GM19025 (cell line): ENCODE data around the gene DCUN1D1.

Experiments used
- ATAC-seq: cut with Tn5 transposase; IDR thresholded peaks from one replicate; pipeline ENCODE4 v1.9.1; 2021; ENCODE audit warnings: mild to moderate bottlenecking, low read depth, moderate library complexity; ENCODE audit not compliant: unreplicated experiment

Gene DCUN1D1

DNA sequence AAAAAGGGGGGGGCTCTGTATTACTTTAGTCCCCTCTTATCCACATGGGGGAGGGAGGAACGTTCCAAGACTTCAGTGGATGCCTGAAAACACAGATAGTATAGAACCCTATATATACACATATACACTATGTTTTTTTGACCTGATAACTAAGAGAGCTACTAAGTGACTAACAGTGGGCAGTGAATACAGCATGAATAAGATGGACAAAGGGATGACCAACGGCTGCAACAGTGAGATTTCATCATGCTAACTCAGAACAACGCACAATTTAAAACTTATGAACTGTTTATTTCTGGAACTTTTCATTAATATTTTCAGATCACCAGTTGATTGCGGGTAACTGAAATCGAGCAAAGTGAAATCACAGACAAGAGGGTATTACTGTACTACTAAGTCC, 7.3 kb downstream of the DCUN1D1 start:
- no peak for ATAC-seq

DNA sequence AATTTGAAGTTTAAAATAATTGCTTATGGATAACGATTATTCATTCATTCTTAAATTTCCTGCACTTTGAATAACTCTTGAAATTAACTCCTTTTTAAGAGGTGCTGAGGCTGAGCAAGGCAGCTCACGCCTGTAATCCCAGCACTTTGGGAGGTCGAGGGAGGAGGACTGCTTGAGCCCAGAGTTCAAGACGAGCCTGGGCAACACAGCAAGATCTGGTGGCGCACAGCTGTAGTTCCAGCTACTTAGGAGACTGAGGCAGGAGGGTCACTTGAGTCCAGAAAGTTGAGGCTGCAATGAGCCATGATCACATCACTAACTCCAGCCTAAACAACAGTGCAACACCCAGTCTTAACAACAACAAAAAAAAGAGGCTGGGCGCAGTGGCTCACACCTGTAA, 8.0 kb downstream of the DCUN1D1 start:
- no peak for ATAC-seq

DNA sequence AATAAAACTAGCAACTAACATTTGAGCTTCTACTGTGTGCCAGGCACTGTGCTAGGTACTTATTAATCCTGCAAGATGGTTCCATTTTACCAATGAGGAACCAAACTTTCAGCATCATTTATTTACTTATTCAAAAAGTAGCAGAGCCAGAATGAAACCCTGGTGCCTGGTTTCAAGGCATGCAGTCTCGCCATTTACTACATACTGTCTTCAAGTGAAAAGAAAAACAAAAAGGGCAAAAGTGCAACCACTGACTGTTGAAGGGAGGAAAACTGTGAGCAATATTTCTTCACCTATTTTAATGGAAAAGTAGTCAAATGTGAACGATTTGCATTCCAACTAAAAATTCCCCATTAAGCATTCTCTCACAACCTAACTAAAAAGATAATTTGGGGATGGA, 8.7 kb downstream of the DCUN1D1 start:
- ATAC-seq = peak; percentile 50

DNA sequence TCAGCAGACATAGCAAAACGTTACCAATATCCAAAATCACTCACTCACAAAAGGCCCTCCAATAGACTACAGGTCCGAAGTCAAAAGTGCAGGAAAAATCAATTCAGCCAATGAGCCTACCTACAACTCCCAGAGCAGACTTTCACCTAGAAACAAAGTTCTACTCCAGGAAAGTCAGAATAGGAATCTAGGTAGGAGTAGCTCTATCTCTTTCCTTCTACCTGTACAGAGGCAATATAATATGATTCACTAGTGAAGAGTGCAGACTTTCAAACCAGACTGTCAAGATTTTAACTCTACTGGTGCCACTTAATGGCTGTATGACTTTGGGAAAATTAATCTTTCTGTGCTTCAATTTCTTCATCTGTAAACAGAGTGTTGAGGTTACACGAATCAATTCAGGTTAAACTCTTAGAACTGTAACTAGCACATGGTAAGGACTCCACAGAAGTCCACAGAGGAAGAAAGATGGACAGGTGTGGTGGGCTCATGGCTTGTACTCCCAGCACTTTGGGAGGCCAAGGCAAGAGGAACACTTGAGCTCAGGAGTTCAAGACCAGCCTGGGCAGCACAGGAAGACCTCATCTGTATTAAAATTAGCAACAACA, 9.4 kb downstream of the DCUN1D1 start:
- ATAC-seq = no peak

DNA sequence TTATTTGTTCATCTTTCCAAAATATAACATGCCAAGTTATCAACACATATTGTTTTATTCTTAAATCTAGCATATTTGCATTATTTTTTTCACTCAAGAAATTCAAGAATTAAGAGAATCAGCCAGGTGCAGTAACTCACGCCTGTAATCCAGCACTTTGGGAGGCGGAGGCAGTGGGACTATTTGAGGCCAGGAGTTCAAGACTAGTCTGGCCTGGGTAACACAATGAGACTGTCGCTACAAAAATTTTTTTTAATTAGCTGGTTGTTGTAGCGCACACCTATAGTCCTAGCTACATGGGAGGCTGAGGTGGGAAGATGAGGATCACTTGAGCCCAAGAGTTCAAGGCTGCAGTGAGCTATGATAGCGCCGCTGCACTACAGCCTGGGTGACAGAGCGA, 10.5 kb downstream of the DCUN1D1 start:
- no peak for ATAC-seq

DNA sequence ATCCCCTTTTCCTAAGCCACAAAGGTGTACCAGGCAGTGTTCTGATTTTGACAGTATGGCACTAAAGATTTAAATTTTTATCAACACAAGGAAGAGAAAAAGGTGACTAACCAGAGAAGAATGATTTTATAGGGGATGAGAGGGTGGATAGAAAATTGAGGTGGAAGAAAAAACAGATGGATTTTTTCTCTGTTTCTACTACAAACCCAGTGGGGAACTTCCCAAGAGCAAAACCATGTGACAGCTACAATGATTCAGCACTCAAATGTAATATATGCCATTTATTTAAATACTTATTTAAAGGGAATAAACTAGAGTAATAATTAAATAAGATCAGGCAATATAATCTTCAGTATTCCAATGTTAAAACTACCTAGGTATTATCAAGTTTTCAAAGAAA, 11.1 kb downstream of the DCUN1D1 start:
- ATAC-seq = no peak

DNA sequence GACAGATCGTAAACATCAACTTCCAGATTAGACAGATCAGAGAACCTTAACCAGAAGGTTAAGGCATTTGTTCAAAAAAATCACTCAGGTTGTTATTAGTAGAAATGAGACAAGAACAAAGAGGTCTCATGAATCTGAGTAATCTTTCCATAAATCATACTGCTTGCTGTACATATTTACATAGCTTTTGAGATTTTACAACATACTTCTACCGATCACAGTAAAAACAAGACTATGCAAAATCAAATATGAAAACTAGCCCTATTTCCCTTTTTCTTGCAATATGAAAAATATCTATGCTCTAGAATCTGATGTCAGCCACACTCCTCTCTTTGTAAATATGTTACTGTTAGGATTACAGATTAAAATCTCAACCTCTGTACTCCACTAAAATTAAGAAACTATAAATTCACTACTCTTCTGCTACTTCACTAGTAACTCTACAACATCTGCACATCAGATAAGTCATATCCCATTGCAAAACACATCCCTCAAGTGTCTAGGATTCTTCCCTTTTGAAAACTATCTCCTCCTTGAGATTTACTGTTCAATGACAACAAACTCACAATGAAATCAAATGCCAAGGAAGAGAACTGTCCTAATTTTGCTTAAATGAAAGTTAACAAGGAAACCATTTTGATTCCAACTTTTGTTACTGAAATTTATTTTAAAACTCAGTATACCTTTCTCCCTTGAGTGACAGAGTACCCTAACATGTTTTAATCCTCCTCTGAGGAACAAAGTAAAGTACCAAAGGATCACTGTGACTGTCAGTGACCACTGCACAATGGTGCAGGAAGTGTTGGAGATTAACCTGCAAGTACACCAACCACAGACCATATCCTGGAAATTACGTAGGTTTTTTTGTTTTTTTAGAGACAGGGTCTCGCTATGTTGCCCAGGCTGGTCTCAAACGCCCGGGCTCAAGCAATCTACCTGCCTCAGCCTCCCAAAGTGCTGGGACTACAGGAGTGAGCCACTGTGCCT, 12.8 kb downstream of the DCUN1D1 start:
- ATAC-seq = peak; percentile 51

DNA sequence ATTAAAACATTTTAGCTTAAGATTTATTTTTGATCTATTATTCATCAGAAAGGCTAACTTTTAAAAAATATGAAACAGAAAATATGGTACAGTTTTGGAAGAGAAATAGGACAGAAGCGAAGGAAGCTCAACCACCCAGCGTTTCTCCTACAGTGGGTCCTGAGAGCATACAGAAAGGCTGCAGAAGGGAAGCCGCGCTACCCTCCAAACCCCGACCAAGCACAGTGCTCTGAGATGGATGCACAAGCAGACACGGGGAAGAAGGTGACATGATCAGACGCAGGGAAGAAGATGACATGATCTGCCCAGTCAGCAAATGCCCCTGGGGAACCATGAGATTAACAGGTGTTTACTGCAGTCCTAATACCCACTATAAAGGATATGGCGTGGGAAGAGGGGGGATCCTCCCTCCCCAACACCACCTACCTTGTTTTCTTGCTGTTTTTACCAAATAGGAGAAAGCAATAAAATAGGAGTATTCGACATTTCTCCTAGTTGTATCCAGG, 14.4 kb downstream of the DCUN1D1 start:
- no peak for ATAC-seq

DNA sequence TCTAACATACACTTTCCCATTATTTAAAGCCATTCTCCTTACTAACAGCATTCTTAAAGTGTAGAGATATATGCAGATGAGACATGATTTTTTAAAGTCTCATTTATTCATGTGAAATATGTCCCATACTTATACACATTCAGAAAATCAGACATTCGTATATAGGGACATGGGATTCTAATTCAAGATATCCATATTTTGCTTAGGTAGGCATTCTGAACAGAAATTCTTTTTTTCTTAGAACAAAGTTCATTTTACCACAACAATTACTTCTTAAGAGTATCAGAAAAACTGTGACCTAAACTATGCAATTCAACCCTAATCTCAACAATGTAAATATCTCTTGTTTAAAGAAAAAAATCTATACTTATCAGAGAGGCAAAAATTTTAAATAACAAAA, 16.2 kb downstream of the DCUN1D1 start:
- ATAC-seq = no peak

DNA sequence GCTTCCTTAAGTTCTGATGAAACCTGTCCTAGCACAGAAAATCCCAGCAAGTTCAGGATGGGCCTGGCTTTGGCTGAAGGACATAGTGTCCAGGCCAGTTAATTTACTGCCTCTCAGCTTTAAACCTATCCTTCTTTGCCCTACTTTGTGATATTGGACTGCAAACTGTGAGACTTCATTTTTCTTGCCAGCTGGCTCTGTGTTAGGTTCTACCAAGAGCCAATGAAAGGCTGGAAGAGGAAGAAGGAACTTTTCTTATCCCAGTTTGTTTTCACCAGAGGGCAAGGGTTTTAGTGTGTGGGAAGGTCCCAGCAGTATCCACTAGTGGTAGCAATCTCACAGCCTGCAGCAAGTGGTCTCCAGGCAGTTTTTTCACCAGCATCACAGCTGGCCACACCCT, 18.2 kb downstream of the DCUN1D1 start:
- no peak for ATAC-seq

DNA sequence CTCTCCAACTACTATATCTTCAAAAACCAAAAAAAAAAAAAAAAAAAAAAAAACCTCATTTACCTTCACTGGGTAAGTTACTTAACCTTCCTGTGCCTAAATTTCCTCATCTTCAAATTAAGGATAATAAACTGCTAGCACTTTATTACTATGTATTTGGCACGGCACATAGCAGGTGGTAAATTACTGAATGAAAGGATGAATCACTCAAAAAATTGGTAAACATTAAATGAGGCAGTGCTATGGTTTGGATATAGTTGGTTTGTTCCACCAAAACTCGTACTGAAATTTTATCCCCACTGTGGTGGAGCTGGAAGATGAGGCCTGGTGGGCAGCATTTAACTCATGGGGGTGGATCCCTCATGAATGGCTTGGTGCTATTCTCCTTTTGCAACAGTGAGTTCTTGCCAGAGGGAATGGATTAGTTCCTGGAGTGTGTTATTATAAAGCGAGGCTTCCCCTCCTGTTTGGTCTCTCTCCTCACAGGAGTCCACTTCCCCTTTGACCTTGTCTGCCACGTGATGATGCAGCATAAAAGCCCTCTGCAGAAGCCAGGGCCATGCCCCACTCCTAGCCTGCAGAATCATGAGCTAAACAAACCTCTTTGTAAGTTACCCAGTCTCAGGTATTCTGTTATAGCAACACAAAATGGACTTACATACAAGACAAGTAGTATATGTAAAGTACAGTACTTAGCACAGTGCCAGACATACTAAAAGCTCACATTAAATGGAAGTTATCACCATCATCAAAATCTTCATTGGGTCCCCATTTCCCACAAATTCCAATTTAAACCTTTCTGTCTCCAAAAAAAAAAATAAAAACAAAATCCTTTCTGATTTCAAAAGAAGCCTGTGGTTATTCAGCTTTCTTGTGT, 20.6 kb downstream of the DCUN1D1 start:
- ATAC-seq = no peak

DNA sequence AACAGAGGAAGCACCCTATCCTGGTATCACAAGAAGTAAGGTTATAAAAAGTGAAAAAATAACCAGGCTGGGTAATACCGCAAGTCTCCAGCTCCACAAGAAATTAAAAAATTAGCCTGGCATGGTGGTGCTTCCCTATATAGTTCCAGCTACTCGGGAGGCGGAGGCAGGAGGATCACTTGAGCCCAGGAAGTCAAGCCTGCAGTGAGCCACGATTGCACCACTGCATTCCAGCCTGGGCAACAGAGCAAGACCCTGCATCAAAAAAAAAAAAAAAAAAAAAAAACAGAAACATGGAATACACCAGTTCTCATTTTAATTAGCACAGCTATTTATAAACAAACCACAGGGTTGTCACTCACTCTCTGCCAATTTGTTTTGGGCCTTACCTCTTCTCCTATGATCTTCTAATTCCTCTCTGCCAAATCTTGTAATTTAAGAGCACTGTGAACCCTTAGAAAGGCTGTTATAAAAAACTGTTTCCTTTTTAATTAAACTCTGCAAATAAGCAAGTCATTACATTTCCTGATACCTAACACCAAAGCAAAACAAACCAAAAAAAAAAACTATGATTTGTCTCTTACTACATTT, 22.6 kb downstream of the DCUN1D1 start:
- no peak for ATAC-seq

DNA sequence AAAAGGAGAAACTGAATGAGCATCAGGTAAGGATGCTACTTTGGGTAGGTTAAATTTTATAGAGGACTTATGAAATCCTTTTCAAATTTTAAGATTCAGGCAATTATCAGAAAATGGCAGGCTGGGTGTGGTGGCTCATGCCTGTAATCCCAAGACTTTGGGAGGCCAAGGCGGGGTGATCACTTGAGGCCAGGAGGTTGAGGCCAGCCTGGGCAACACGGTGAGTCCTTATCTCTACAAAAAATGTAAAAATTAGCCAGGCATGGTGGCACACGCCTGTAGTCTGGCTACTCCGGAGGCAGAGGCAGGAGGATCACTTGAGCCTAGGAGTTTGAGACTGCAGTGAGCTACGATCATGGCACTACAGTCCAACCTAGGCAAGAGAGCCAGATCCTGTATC, 23.1 kb downstream of the DCUN1D1 start:
- ATAC-seq = no peak

DNA sequence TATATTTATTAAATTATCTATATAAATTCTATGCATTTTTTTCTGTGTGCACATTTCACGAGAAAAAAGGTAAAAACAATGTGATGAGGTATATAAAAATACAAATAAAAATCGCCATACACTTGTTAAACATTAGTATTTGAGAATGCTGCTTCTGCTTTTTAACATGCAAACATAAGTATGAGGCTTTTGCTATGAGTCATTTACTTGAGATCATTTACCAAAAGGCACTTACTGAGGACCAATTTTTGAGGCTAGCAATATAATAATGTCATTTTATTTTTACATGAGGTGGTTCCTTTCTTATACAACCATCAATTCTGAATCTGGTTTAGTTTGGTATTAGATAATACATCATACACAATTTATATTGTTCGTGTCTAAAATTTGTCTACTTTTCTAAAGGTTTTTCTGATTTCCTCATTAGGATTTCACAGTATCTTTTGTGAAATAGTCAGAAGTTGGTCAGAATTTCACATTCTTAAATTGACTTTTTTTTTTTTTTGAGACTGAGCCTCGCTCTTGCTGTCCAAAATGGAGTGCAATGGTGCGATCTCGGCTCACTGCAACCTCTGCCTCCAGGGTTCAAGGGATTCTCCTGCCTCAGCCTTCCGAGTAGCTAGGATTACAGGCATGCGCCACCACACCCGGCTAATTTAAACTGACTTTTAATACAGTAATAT, 25.6 kb downstream of the DCUN1D1 start:
- ATAC-seq = peak; percentile 95

DNA sequence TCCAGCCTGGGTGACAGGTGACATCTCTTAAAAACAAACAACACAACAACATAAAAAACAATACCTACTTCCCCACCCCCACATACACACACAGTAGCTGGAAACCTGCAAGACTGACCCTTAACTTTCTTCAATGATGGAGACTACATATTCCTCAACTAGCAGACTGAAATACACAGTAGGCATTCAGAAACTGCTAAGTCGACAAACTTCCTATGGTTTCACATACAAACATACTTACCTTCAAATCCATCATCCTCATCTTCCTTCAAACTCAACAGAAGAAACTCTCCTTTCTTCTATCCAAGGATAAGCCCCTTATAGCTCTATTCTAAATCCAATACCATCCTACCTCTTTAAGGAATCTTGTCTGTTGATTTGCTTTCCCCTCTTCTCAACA, 30.6 kb downstream of the DCUN1D1 start:
- no peak for ATAC-seq

DNA sequence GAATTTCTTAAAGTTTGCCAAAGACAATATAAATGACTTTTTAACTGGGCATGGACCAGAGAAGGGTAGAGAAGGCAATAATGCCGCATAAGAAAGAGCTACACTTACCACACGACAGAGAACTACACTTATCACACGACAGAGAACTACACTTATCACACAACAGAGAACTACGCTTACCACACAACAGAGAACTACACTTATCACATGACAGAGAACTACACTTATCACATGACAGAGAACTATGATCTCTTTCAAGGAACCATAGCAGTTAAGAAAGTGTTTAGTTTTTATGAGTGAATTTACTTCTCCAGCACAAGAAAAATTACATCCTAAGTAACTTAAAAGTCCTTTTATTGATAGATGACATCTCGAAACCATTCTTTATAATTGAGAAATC, 32.0 kb downstream of the DCUN1D1 start:
- no peak for ATAC-seq

DNA sequence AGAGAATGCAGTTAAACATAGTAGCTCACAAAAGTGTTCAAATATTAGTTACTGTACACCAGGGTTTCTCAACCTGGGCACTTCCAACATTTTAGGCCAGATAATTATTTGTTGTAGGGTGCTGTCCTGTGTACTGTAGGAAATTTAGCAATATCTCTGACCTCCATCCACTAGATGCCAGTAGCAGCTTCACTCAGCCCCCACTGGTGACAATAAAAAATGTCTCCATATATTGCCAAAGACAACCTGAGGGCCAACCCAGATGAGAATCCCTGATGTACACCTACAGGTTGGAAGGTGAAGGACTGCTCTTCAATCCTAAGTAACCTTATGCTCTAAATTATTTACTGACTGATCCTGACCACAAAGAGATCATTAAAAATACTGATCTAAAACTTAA, 32.5 kb downstream of the DCUN1D1 start:
- no peak for ATAC-seq

DNA sequence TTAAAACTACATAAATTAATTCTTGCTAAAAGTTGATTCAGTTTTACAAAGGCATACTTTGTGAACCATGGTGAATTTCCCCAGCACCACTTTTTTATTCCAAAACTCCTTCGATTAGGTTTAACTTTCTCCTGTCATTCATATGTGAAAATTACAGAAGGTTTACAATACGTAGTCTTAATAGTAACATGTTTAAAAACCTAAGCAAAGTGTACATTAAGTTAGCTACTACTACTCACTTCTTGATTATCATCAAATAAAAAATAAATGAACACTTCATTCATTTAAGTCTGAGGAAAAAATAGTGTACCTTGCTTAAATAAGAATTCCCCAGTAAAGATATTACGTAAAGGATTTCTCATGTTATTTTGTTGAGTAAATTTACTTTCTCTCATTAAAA, 38.6 kb downstream of the DCUN1D1 start:
- no peak for ATAC-seq

DNA sequence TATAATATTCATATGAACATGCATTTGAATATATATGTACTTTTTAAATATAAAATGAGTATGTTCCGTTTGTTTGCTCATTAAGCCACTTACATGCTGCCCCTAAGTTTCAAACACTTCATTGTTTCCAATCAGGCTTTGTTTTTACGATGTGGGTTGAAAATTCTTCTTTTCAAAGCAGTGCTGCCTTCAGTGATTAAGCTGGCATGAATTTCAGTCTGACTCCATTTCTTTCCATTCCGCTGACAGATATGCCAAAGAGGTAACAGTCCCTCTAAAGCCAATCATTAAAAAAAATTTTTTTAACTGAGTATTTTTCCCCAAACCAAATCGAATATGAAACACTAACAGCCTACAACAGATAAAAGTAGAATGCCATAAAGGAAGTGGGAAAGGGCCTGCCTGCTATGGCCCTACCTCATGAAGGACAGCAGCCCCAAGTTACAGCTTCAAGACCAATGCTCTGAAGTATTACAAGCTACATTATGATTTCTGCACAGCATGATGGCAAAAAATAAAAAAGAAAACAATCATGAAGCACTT, 40.0 kb downstream of the DCUN1D1 start:
- ATAC-seq = no peak
